ENCODE results near the gene CDH8. TPM values are rescaled to one million over a fixed set of nuclear protein-coding genes. Genes with fewer than 3 reads are reported as not detected.
"Not testable (repeated sequence)": the region's sequence is repeated elsewhere in the genome, so short reads cannot be mapped to it uniquely, and the experiment has no call there.

CDH8 gene
- total and polyA plus RNA-seq, 7 donors: 0.13 to 3.9 (median 0.83) TPM; not detected in 2

DNA sequence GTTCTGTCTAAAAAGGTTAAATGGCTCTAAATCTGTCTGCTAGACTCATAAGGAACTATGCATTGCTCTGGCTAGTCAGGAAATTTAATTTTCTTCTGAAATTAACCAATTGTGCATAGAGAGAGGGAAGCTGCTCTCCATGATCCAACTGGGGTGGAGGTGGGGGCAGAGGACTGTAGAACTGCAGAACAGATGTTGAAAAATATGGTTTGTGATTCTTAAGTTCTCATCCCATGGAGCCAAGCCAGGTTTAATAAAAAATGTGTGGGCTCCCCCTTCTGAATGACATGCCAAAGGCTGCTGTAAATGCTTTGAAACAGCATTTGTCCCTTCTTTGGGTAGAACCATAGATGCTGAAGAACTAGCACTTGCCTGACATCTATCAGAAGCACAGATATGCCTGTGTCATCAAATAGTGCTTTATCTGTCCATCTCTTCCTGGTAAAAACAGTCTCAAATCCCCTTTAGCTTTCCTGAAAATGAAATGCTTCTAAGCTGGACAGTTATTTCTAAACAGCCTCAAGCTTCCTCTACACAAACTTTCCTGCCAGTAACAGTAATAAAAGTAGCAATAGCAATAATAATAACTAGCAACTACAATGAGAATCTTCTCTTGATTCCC is 221.4 kb downstream of the CDH8 start:
- H3K9me3 ChIP-seq: no peaks in the 10 kb centered on the region
- H3K36me3 ChIP-seq: no peaks in the 10 kb centered on the region
- DNase-seq: no peak
- intact Hi-C loops (cut with DNase I): no loop called here
- TF ChIP-seq EP300 (IDR thresholded peaks at IDR 0.05): no peak
- no peak for TF ChIP-seq POLR2AphosphoS5 (IDR thresholded peaks at IDR 0.05)
- no peak for TF ChIP-seq CTCF (IDR thresholded peaks at IDR 0.05)
- TF ChIP-seq POLR2A (IDR thresholded peaks at IDR 0.05): no peak
- H3K27me3 ChIP-seq: no peaks in the 10 kb centered on the region
- H3K27ac ChIP-seq: no peak overlapping the region
- no peak overlapping the region for H3K4me3 ChIP-seq
- H3K4me1 ChIP-seq: no peaks in the 10 kb centered on the region

DNA sequence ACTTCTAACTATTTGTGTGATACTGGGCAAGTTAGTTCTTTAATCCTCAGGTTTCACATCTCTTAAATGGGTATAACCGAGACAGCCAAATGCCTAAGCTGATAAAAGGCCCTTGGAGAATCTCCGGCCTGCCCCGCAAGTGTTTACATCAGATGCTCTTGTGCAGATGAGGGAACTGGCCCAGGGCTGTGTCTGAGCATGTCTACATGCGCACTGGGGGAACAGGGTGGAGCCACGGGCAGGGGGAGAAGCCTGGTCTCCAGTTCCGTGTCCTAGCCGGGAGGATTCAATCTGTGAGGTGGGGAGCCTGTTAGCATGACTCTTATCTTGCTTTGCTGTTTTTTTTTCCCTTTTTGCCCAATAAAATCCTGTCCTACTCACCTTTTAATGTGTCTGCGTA is 222.9 kb downstream of the CDH8 start:
- intact Hi-C loops (cut with DNase I): no loop called here
- Histone ChIP-seq H3K4me1 (no peaks in the 10 kb centered on the region), H3K9me3 (no peaks in the 10 kb centered on the region), H3K4me3 (no peak overlapping the region), H3K27me3 (no peaks in the 10 kb centered on the region), H3K27ac (no peak overlapping the region), H3K36me3 (no peaks in the 10 kb centered on the region)
- no peak for TF ChIP-seq POLR2A (IDR thresholded peaks at IDR 0.05)
- TF ChIP-seq EP300 (IDR thresholded peaks at IDR 0.05): no peak
- no peak for TF ChIP-seq CTCF (IDR thresholded peaks at IDR 0.05)
- TF ChIP-seq POLR2AphosphoS5 (IDR thresholded peaks at IDR 0.05): no peak
- no peak for DNase-seq
- WGBS, 2 donors: 82 to 88% methylated on average over 8 of the region's 8 CpGs

DNA sequence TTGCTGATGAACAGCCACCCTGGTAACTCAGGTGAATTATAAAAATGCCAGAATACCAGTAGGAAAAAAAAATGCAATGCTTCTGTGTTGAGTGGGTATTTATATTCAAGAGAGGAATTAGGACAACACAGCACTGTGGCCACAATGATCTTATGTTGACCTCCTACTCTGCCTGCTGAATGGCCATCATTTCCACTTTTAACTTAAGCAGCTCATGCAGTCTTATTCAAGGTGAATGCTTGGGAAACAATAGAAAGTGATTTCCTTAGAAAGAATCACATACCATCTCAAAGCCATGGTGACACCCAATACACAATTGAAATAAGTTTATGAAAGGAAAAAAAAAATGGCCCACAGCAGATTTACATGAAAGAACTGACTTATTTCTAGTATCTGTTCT is 224.0 kb downstream of the CDH8 start:
- Histone ChIP-seq H3K36me3 (no peaks in the 10 kb centered on the region), H3K9me3 (no peaks in the 10 kb centered on the region), H3K4me1 (no peaks in the 10 kb centered on the region), H3K27ac (no peak overlapping the region), H3K4me3 (no peak overlapping the region), H3K27me3 (no peaks in the 10 kb centered on the region)
- intact Hi-C loops (cut with DNase I): no loop called here
- TF ChIP-seq CTCF (IDR thresholded peaks at IDR 0.05) (no peak), POLR2AphosphoS5 (IDR thresholded peaks at IDR 0.05) (no peak), EP300 (IDR thresholded peaks at IDR 0.05) (no peak), POLR2A (IDR thresholded peaks at IDR 0.05) (no peak)
- DNase-seq: no peak

- TF ChIP-seq EP300 (IDR thresholded peaks at IDR 0.05) (no peak), CTCF (IDR thresholded peaks at IDR 0.05) (no peak), POLR2A (IDR thresholded peaks at IDR 0.05) (no peak), POLR2AphosphoS5 (IDR thresholded peaks at IDR 0.05) (no peak)
- H3K4me1 ChIP-seq: no peaks in the 10 kb centered on the region
- H3K9me3 ChIP-seq: no peaks in the 10 kb centered on the region
- no peak overlapping the region for H3K4me3 ChIP-seq
- no peaks in the 10 kb centered on the region for H3K36me3 ChIP-seq
- no peaks in the 10 kb centered on the region for H3K27me3 ChIP-seq
- WGBS, 2 donors: 77 to 89% methylated on average over 3 of the region's 3 CpGs
- DNase-seq: no peak
- intact Hi-C loops (cut with DNase I): no loop called here
- H3K27ac ChIP-seq: no peak overlapping the region
Measured at GRCh38 chr16:61807551-61807950, 228.7 kb downstream of the CDH8 start.

- H3K4me1 ChIP-seq: peaks cover 0 to 15% (median 2%) of the 10 kb centered on the region in 4 donors
- intact Hi-C loops (cut with DNase I); H3K9me3 ChIP-seq; H3K4me3 ChIP-seq; DNase-seq; H3K27me3 ChIP-seq; H3K27ac ChIP-seq; H3K36me3 ChIP-seq: not testable (repeated sequence)
- 91 to 97% methylated on average over 7 of the region's 10 CpGs for WGBS, 2 donors
Measured at GRCh38 chr16:61801217-61801616, 235.0 kb downstream of the CDH8 start.
